Measurements from ENCODE around the gene FAIM.

- TF ChIP-seq CTCF (IDR thresholded peaks at IDR 0.05): no peak
- no peak for TF ChIP-seq POLR2A (IDR thresholded peaks at IDR 0.05)
Observed at GRCh38 chr3:138668107-138668506, 59.5 kb downstream of the FAIM start.
